Left lung (tissue), 10 donors: ENCODE data around the gene TFF2. TPM values are rescaled to one million over a fixed set of nuclear protein-coding genes. Genes with fewer than 3 reads are reported as not detected.
A peak's percentile ranks its signal among the peaks of the same experiment; 100 is the strongest.

Experiments used
- ATAC-seq: fragments of 200-7000 bp; cut with Tn5 transposase; one replicate; pipeline ENCODE4 v1.9.1; 2020; ENCODE audit warnings: moderate library complexity
- DNase-seq, 4 donors: peaks; one replicate each; pipeline ENCODE4 v3.0.0-alpha.2; 2013 to 2020
- H3K27ac ChIP-seq, 2 donors: fragments of 200-600 bp; sonication (generic) in 1 of 2; one replicate each; pipeline versions ENCODE4 v1.5.0 to v1.8.0; 2020 to 2021
- H3K27me3 ChIP-seq, 2 donors: fragments of 200-600 bp; sonication (generic) in 1 of 2; one replicate each; pipeline versions ENCODE4 v1.5.0 to v1.8.0; 2020 to 2021
- H3K36me3 ChIP-seq, 2 donors: fragments of 200-600 bp; sonication (generic) in 1 of 2; one replicate each; pipeline versions ENCODE4 v1.5.0 to v1.8.0; 2020 to 2021
- H3K4me1 ChIP-seq, 2 donors: fragments of 200-600 bp; one replicate each; pipeline ENCODE4 v1.8.0; 2021
- H3K4me3 ChIP-seq, 2 donors: fragments of 200-600 bp; sonication (generic) in 1 of 2; one replicate each; pipeline versions ENCODE4 v1.5.0 to v1.8.0; 2020 to 2021; ENCODE audit warnings: mild to moderate bottlenecking in 1 of 2
- H3K9me3 ChIP-seq, 2 donors: fragments of 200-600 bp; sonication (generic) in 1 of 2; one replicate each; pipeline versions ENCODE4 v1.5.0 to v1.8.0; 2020 to 2021
- CTCF ChIP-seq, 2 donors: fragments of 200-600 bp; sonication (generic) in 1 of 2; IDR thresholded peaks; one replicate each; pipeline versions ENCODE4 v1.5.0 to v1.8.0; 2021; ENCODE audit warnings: antibody characterized with exemption in 2 of 2
- intact Hi-C, 2 donors: fragments of 100-400 bp; cut with DNase I; formaldehyde crosslinking; loops; one replicate each; pipeline versions ENCODE4 v1.11.2 to v1.14.2; 2022
- polyA plus RNA-seq, 6 donors: library from polyadenylated mRNA; unstranded; fragments of 120-200 nt; gene quantifications; one replicate each; pipeline ENCODE4 v1.2.1, GENCODE V29; 2013; ENCODE audit not compliant: insufficient read length in 6 of 6
- total RNA-seq, 2 donors: library from RNA; stranded (reverse); fragmentation: NEBNext Ultra II Directional; extraction: Animal tissue kit (Norgen Biotek cat#: 25700); gene quantifications; one replicate each; pipeline ENCODE4 v1.2.1, GENCODE V29; 2021
- donor health status: DM: no; HTN: yes; CAD: no.
- donor health status: DM: no; HTN: no; CAD: no.

Gene TFF2
- total and polyA plus RNA-seq, 8 donors: not detected

DNA sequence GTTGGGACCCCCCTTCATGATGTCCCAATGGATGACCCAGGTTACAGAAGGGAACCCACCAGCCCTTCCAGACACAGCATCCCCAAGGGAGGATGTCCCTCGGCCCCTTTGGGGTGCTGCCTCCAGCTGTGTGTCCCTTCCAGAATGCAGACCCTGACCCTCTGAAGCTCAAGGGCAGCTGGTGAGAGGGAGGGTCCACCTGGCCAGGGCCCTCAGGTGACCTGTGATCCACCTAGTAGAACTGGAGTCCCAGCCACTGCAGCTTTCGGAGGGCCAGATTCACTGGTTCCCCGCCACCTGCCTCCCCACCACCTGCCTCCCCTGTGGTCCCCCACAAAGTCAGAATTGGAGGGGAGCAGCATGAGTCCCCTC is 25.2 kb upstream of the TFF2 start:
- DNase-seq (peak in 1 of 4 donors; percentile 32), ATAC-seq (no peak)
- intact Hi-C loops: no loop called here
- H3K9me3 ChIP-seq: no peaks in the 10 kb centered on the region
- no peak overlapping the region for H3K4me3 ChIP-seq
- no peaks in the 10 kb centered on the region for H3K4me1 ChIP-seq
- H3K27ac ChIP-seq: no peak overlapping the region
- peaks cover 0 to 19% of the 10 kb centered on the region in 2 donors for H3K27me3 ChIP-seq
- H3K36me3 ChIP-seq: no peaks in the 10 kb centered on the region
- TF ChIP-seq CTCF (IDR thresholded peaks at IDR 0.05): no peak

GRCh38 chr21:42375506-42375905 is 24.7 kb upstream of the TFF2 start:
- H3K9me3 ChIP-seq: no peaks in the 10 kb centered on the region
- H3K27ac ChIP-seq: no peak overlapping the region
- TF ChIP-seq CTCF (IDR thresholded peaks at IDR 0.05): no peak
- H3K36me3 ChIP-seq: no peaks in the 10 kb centered on the region
- DNase-seq (peak in 1 of 4 donors; percentile 57), ATAC-seq (no peak)
- no peak overlapping the region for H3K4me3 ChIP-seq
- H3K27me3 ChIP-seq: peaks cover 0 to 19% of the 10 kb centered on the region in 2 donors
- H3K4me1 ChIP-seq: no peaks in the 10 kb centered on the region
- intact Hi-C loops: no loop called here

- ATAC-seq (no peak), DNase-seq (peak in 1 of 4 donors; percentile 57)
- no peak for TF ChIP-seq CTCF (IDR thresholded peaks at IDR 0.05)
- H3K4me1 ChIP-seq: no peaks in the 10 kb centered on the region
- no peaks in the 10 kb centered on the region for H3K9me3 ChIP-seq
- H3K27me3 ChIP-seq: peaks cover 0 to 19% of the 10 kb centered on the region in 2 donors
- no peak overlapping the region for H3K4me3 ChIP-seq
- intact Hi-C loops: no loop called here
- no peak overlapping the region for H3K27ac ChIP-seq
- H3K36me3 ChIP-seq: no peaks in the 10 kb centered on the region
Observed at GRCh38 chr21:42374864-42375499, 24.2 kb upstream of the TFF2 start.

GRCh38 chr21:42374457-42374856 is 23.7 kb upstream of the TFF2 start:
- intact Hi-C loops: no loop called here
- Histone ChIP-seq H3K36me3 (no peaks in the 10 kb centered on the region), H3K27ac (no peak overlapping the region), H3K27me3 (peaks cover 0 to 24% of the 10 kb centered on the region in 2 donors), H3K4me3 (no peak overlapping the region), H3K9me3 (no peaks in the 10 kb centered on the region), H3K4me1 (no peaks in the 10 kb centered on the region)
- ATAC-seq (no peak), DNase-seq (no peak)
- no peak for TF ChIP-seq CTCF (IDR thresholded peaks at IDR 0.05)

GRCh38 chr21:42373908-42374455 is 23.2 kb upstream of the TFF2 start:
- Histone ChIP-seq H3K9me3 (no peaks in the 10 kb centered on the region), H3K4me3 (no peak overlapping the region), H3K27ac (no peak overlapping the region), H3K27me3 (peaks cover 0 to 24% of the 10 kb centered on the region in 2 donors), H3K4me1 (no peaks in the 10 kb centered on the region), H3K36me3 (no peaks in the 10 kb centered on the region)
- no peak for TF ChIP-seq CTCF (IDR thresholded peaks at IDR 0.05)
- intact Hi-C loops: no loop called here
- ATAC-seq (no peak), DNase-seq (peak in 1 of 4 donors; percentile 55)
